ES-I3 (cell line): ENCODE measurements around the gene TMCC1.

Experiments
- H3K36me3 ChIP-seq: 2 replicates; pipeline ENCODE4 v1.6.1; 2013; ENCODE audit warnings: mild to moderate bottlenecking, low read length, control low read depth, moderate library complexity; ENCODE audit not compliant: insufficient read depth
- H3K4me1 ChIP-seq: 2 replicates; pipeline ENCODE4 v1.6.1; 2013; ENCODE audit warnings: mild to moderate bottlenecking, control low read depth, low read length; ENCODE audit not compliant: insufficient read depth
- H3K9ac ChIP-seq: 2 replicates; pipeline ENCODE4 v1.6.1; 2013; ENCODE audit warnings: low read depth, mild to moderate bottlenecking, low read length, moderate library complexity
- H3K9me3 ChIP-seq: 2 replicates; pipeline ENCODE4 v1.6.1; 2013; ENCODE audit warnings: mild to moderate bottlenecking, low read length, moderate library complexity; ENCODE audit not compliant: control insufficient read depth, insufficient read depth

Gene TMCC1

DNA sequence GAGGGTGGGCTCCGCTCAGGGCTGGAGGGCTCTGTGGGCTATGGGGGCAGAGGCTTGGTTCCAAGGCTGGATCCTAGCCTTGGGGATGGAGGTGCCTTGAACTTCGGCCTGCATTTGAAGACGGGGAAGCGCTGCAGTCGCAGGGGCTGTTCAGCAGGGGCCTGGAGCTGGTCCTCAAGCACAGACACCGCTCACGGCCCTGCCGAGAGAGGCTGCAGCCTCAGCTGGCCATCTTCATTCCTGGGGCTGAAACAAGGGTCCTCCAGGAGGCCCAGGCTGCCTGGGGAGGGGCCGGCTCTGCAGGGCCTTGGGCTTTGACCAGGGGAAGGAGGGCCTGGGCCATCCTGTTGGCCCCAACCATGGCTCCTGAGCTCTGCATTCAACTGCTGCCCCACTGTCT lies 261.5 kb downstream of the TMCC1 start:
- Histone ChIP-seq H3K9me3 (peaks cover 12% of the 10 kb centered on the region; the same call in 1 of the 2 replicates), H3K4me1 (no peaks in the 10 kb centered on the region; the same call in 1 of the 2 replicates), H3K36me3 (no peaks in the 10 kb centered on the region), H3K9ac (no peak overlapping the region)

DNA sequence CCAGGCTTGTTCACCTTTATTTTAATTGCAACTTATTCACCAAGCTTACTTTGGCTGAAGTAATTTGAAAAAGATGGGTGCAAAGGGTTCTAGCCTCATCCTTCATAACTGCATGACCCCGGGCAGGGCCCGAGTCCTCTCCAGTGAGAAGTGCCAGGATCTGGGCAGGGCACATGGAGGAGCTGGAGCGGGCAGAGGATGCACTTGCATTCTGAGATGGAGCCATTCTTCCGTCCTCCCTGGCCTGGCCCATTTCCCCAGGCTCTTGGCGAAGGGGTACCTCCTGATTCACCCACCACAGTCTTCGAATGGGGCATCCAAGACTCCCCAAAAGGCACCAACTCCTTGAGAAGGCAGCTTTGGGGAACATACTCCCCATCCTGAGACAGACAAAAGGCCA lies 264.5 kb downstream of the TMCC1 start:
- H3K9ac ChIP-seq, result no peak overlapping the region; the same call in 1 of the 2 replicates
- H3K4me1 ChIP-seq, result peaks cover 10% of the 10 kb centered on the region; the same call in 1 of the 2 replicates
- H3K36me3 ChIP-seq, result no peaks in the 10 kb centered on the region

DNA sequence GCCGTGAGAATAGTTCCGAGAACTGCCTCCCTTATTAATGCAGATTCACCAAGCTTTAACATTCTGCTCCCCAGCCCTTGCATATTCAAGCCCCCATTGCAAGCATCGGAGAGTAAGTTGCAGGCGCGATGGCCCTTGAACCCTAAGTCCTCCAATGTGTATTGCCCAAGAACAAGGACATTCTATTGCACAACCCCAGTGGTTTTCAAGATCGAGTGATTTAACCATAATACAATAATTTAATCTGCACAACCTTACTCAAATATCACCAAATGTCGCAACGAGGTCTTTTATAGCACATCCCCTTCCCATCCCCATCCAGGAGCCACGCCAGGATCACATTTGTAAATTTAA lies 265.4 kb downstream of the TMCC1 start:
- Histone ChIP-seq H3K36me3 (no peaks in the 10 kb centered on the region), H3K9me3 (no peaks in the 10 kb centered on the region), H3K9ac (peak overlapping the region; percentile 88), H3K4me1 (peaks cover 10% of the 10 kb centered on the region; the same call in 1 of the 2 replicates)

More for the DNA sequence above, 264.5 kb downstream of the TMCC1 start:
- no peaks in the 10 kb centered on the region for H3K9me3 ChIP-seq

- Histone ChIP-seq H3K9ac (peak overlapping the region; percentile 88), H3K9me3 (no peaks in the 10 kb centered on the region), H3K36me3 (no peaks in the 10 kb centered on the region), H3K4me1 (peaks cover 10% of the 10 kb centered on the region; the same call in 1 of the 2 replicates)
Measured at GRCh38 chr3:129627350-129628168, 266.0 kb downstream of the TMCC1 start.

DNA sequence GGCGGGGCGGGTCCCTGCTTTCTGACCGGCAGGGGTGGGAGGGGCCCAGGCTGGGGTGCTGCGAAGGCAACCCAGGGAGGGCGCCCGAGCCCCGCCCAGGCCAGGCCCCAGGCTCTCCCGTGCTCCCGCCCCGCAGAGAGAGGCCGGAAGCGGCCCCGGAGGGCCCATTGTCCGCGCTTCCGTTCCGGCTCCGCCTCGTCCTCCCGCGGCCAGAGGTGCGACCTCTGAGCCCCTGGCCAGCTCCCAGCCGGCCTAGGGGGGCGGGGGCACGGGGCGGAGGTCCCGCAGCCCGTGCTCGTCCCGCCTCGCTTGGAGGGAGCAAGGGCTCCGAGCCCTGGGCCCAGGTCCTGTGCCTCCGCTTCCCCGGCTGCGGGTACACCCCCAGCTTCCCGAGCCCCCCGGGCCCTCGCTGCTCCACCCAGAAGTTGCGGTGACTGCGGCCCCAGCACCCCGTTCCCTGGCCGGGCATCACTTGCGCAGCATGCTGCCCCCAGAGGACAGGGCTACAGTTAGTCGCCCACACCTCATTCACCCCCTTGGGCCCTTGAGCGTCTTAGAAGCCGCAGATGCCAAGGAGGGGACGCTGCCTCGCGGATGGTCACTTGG lies 266.7 kb downstream of the TMCC1 start:
- peak overlapping the region; percentile 88 for H3K9ac ChIP-seq
- peaks cover 10% of the 10 kb centered on the region; the same call in 1 of the 2 replicates for H3K4me1 ChIP-seq

GRCh38 chr3:129625072-129625874 lies 268.2 kb downstream of the TMCC1 start:
- H3K4me1 ChIP-seq, result peaks cover 10% of the 10 kb centered on the region; the same call in 1 of the 2 replicates
- no peaks in the 10 kb centered on the region for H3K36me3 ChIP-seq
- H3K9ac ChIP-seq, result peak overlapping the region; percentile 34; the same call in 1 of the 2 replicates
- H3K9me3 ChIP-seq, result no peaks in the 10 kb centered on the region

More for the DNA sequence above, 266.7 kb downstream of the TMCC1 start:
- Histone ChIP-seq H3K9me3 (no peaks in the 10 kb centered on the region), H3K36me3 (no peaks in the 10 kb centered on the region)

DNA sequence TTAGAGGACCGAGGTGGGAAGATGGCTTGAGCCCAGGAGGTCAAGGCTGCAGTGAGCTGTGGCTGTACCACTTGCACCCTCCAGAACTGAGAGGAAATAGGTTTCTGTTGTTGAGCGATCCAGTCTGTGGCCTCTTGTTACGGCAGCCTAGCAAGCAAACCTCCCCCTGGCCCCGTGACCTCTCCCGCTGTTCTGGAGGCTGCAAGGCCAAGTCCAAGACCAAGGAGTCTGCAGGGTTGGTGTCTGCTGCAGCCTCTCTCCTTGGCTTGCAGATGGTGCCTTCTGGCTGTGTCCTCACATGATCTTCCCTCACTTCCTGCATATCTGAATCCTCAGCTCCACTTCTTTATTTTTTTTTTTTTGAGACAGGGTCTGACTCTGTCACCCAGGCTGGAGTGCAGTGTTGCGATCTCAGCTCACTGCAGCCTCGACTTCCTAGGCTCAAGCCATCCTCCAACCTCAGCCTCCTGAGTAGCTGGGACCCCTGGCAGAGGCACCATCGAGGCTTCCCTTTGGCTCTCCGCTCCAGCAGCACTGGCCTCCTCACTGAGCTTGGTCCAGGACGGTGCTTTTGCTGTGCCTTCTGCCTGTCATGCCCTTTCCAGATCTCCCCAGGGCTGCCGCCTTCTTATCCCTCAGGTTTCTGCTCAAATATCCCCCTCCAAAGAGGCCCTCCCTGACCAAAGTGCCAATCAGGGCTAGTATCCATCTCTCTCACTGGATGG lies 269.0 kb downstream of the TMCC1 start:
- Histone ChIP-seq H3K4me1 (peaks cover 11% of the 10 kb centered on the region; the same call in 1 of the 2 replicates), H3K9me3 (no peaks in the 10 kb centered on the region), H3K36me3 (no peaks in the 10 kb centered on the region), H3K9ac (no peak overlapping the region)

DNA sequence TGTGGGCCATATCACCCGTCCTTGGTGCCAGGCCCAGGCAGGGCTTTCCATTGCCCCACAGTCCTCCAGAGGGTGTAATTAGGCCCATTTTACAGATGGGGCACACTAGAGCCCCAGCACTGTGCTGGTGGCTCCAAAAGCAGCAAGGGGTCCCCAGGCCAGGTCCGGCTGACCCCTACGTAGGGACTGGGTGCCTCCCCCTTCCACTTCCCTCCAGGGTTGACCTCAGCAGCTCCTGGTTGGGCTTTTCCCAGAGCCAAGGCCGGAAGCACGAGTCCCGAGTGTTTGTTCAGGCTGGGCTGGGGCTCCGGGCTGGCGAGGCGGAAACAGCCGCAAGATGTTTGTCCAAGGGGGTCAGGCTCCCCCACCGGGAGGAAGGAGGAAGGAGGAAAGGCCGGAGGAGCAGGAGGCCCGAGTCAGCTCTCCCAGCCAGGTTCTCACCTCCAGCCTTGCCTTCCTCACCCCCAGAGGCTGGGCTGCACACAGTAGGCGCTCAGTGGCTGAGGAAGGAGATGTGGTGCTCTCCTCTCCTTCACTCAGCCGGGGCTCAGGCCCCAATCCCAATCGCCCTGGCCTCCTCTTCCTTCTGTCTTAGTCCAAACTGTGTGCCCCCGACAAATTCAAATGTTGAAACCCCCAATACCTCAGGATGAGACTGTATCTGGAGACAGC lies 269.9 kb downstream of the TMCC1 start:
- Histone ChIP-seq H3K36me3 (no peaks in the 10 kb centered on the region), H3K9ac (no peak overlapping the region), H3K4me1 (peaks cover 20% of the 10 kb centered on the region; the same call in 1 of the 2 replicates), H3K9me3 (no peaks in the 10 kb centered on the region)

DNA sequence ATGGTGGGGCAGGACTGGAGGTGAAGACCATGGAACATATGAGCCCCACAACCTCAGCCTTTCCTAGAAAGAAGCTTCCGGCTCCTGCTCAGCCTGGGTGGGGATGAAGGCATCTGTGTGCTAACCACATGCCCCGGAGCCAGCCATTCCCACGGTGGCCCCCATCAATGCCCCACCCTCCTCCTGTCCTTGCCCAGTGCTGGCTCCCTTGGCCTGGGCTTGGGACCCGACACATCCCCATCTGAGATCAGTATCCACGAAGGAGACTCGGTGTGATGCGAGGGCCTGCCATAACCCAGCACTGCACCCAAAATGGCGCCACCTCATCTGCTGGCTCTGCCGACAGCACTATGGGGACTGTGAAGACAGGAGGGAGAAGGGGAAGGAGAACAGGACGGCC lies 270.6 kb downstream of the TMCC1 start:
- H3K9ac ChIP-seq, result no peak overlapping the region
- H3K4me1 ChIP-seq, result peaks cover 24% of the 10 kb centered on the region; the same call in 1 of the 2 replicates
- H3K9me3 ChIP-seq, result no peaks in the 10 kb centered on the region
- no peaks in the 10 kb centered on the region for H3K36me3 ChIP-seq

DNA sequence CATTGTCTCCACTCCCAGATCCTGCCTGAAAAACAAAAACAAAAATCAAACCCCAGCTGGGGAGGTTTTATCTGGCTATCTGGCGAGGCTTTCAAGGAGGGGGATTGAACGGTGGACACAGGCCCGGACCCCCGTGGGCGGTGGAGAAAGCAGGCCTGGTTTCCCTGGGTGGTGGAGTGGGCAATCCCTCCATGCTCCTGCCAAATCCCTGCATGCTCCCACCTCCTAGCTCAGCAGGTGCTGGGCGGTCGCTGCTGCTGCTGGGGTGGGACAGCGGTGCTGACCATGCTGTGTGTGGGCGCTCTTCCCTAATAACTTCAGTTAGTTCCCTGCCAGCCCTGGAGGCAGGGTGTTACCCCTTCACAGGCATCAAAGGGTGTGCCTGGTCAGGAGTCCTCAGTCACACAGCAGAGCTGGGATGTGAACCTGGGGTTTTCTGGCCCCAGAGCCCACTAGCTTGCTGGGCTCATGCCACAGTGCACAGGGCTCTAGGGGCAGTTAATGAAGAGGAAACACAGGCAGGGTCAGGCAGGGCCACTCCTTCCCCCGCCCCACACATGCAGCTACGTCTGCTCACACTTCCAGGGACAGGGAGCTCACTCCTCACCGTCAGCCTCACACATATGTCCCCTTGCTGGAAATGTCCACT lies 271.2 kb downstream of the TMCC1 start:
- Histone ChIP-seq H3K9ac (no peak overlapping the region), H3K9me3 (no peaks in the 10 kb centered on the region), H3K4me1 (peaks cover 24% of the 10 kb centered on the region; the same call in 1 of the 2 replicates), H3K36me3 (no peaks in the 10 kb centered on the region)

- Histone ChIP-seq H3K9me3 (no peaks in the 10 kb centered on the region), H3K4me1 (peaks cover 24% of the 10 kb centered on the region; the same call in 1 of the 2 replicates), H3K36me3 (no peaks in the 10 kb centered on the region), H3K9ac (no peak overlapping the region)
Measured at GRCh38 chr3:129621626-129622225, 271.8 kb downstream of the TMCC1 start.

- Histone ChIP-seq H3K9me3 (no peaks in the 10 kb centered on the region), H3K9ac (no peak overlapping the region), H3K36me3 (no peaks in the 10 kb centered on the region), H3K4me1 (peaks cover 19% of the 10 kb centered on the region; the same call in 1 of the 2 replicates)
Measured at GRCh38 chr3:129620828-129621559, 272.5 kb downstream of the TMCC1 start.
